ENCODE results near the gene DAB1.

- TF ChIP-seq CTCF (IDR thresholded peaks at IDR 0.05; ENCODE audit: insufficient read depth, low read length), result no peak
- no peak for TF ChIP-seq REST (IDR thresholded peaks at IDR 0.05; ENCODE audit: insufficient replicate concordance, low read depth)
- TF ChIP-seq POLR2AphosphoS5 (IDR thresholded peaks at IDR 0.05; ENCODE audit: low read depth), result no peak
Measured at GRCh38 chr1:57295326-57295725, 128.5 kb downstream of the DAB1 start.

All from HL-60 (cell line).